ENCODE results near the gene ABI2.
A peak's percentile ranks its signal among the peaks of the same experiment; 100 is the strongest.
"Not testable (repeated sequence)": the region's sequence is repeated elsewhere in the genome, so short reads cannot be mapped to it uniquely, and the experiment has no call there.

The ABI2 gene

DNA sequence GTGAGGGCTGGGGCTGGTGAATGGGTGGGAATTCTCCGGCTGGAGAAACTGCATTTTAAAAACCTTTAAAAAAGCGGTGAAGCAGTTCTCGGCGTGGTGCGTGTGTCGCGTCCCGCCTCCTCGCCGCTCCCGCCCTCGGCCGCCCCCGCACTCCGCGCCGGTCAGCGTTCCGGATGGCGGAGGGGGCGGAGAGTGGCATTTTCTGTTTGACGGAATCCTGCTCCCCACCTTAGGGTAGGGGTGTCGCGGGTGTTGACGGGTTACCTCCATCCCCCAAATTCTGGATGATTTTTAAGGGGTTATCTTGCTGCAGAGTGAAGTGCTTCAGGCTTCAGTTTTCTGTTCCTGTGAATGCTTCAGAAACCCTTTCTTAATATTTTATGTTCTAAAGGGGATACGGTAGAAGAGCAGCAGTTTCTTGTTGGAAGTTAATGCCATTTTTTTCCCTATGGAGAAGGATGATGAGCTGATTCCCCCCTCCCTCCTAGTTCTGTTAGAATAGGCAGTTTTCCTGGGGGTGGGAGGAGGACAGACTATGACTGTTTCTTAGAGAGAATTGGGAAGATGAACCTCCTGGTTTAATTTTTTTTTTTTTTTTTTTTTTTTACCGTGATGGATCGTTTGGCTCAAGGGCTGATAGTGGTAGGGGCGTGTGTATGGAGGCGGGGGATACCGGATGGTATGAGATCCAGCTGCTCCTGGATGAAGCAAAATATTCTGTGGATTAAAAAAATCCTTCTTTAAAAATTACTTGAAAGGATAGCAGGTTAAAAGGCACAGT lies 756 bp downstream of the ABI2 start:
- no peak for DNase-seq (ENCODE audit: low read depth, low spot score)
- H3K4me3 ChIP-seq (ENCODE audit: low read length) = peak overlapping the region; percentile 79
- no peak overlapping the region for H3K27ac ChIP-seq (ENCODE audit: low read length)
- no peaks in the 10 kb centered on the region for H3K36me3 ChIP-seq (ENCODE audit: control insufficient read depth, insufficient read depth, low read length)
- WGBS (ENCODE audit: insufficient coverage, insufficient read length) = no CpG with 5 or more reads among the region's 31 CpGs
- no peaks in the 10 kb centered on the region; the same call in 1 of the 2 replicates for H3K4me1 ChIP-seq (ENCODE audit: control insufficient read depth, insufficient read depth, low read length)
- H3K27me3 ChIP-seq (ENCODE audit: control insufficient read depth, insufficient read depth, low read length) = no peaks in the 10 kb centered on the region
- H3K9me3 ChIP-seq (ENCODE audit: control insufficient read depth, insufficient read depth, low read length) = no peaks in the 10 kb centered on the region

DNA sequence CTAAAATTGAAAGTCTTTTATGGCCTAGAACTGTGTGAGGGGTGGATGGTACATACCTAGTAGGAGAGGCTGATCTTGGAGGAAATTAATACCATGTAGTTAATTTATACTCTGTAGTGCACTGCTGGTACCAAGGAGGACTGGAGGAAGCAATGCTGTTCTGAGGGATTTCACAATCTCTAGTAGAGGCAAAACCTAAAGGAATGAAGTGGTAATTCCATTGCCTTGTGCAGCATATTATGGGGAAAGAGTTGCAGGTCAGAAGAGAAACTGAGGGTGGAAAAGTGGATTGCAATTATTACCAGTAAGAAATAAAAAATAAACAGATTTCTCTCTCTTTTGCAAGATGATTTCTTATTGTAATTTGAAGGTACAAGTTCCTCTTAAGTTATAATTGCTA lies 2.2 kb downstream of the ABI2 start:
- no peaks in the 10 kb centered on the region for H3K36me3 ChIP-seq (ENCODE audit: control insufficient read depth, insufficient read depth, low read length)
- no peaks in the 10 kb centered on the region for H3K9me3 ChIP-seq (ENCODE audit: control insufficient read depth, insufficient read depth, low read length)
- H3K27me3 ChIP-seq (ENCODE audit: control insufficient read depth, insufficient read depth, low read length) = no peaks in the 10 kb centered on the region
- H3K4me3 ChIP-seq (ENCODE audit: low read length) = no peak overlapping the region
- no peaks in the 10 kb centered on the region; the same call in 1 of the 2 replicates for H3K4me1 ChIP-seq (ENCODE audit: control insufficient read depth, insufficient read depth, low read length)
- no peak for DNase-seq (ENCODE audit: low read depth, low spot score)
- no peak overlapping the region for H3K27ac ChIP-seq (ENCODE audit: low read length)

DNA sequence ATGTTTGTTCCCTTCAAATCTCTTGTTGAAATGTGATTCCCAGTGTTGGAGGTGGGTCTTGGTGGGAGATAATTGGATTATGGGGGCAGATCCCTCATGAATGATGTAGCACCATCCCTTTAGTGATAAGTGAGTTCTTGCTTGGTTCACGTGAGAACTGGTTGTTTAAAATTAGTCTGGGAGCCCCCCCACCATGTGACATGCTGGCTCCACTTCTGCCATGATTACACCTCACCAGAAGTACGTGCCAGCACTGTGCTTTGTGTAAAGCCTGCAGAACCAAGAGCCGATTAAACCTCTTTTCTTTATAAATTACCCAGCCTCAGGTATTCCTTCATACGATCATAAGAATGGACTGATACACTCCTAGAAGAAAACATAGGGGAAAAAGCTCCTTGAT lies 10.1 kb downstream of the ABI2 start:
- Histone ChIP-seq H3K36me3 (ENCODE audit: control insufficient read depth, insufficient read depth, low read length) (no peaks in the 10 kb centered on the region), H3K4me3 (ENCODE audit: low read length) (no peak overlapping the region), H3K27ac (ENCODE audit: low read length) (no peak overlapping the region), H3K27me3 (ENCODE audit: control insufficient read depth, insufficient read depth, low read length) (no peaks in the 10 kb centered on the region), H3K9me3 (ENCODE audit: control insufficient read depth, insufficient read depth, low read length) (no peaks in the 10 kb centered on the region), H3K4me1 (ENCODE audit: control insufficient read depth, insufficient read depth, low read length) (peaks cover 1% of the 10 kb centered on the region; the same call in 1 of the 2 replicates)
- WGBS (ENCODE audit: insufficient coverage, insufficient read length) = no CpG with 5 or more reads among the region's 4 CpGs
- DNase-seq (ENCODE audit: low read depth, low spot score) = no peak

DNA sequence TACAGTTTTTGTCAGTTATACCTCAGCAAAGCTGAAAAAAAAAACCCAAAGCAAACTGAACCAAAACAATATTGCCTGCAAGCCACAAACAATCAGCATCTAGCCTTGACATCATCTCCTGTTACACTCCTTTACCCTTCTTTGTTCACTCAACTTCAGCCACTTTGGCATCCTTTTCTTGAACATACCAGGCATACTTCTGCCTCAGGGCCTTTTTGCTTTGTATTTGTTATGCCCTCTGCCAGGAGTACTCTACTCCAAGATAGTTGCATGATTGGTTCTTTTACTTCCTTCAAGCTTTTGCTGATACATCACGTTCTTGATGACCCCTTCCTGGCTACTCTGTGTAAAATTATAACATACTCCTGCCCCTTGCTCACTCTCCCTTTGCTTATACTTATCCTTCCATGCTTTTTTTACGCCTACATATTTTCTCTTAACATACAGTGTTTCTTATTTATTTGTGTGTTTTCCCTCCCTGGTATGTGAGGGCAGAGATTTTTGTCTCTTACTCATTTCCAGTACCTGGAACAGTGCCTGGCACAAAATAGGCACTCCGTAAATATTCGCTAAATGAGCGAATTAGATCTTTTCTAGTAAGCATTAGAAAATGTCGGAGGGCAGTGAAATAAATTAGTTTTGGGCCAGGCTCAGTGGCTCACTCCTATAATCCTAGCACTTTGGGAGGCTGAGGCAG lies 12.7 kb downstream of the ABI2 start:
- no peaks in the 10 kb centered on the region for H3K9me3 ChIP-seq (ENCODE audit: control insufficient read depth, insufficient read depth, low read length)
- H3K4me3 ChIP-seq (ENCODE audit: low read length) = no peak overlapping the region
- peaks cover 1% of the 10 kb centered on the region; the same call in 1 of the 2 replicates for H3K4me1 ChIP-seq (ENCODE audit: control insufficient read depth, insufficient read depth, low read length)
- WGBS (ENCODE audit: insufficient coverage, insufficient read length) = no CpG with 5 or more reads among the region's 6 CpGs
- H3K36me3 ChIP-seq (ENCODE audit: control insufficient read depth, insufficient read depth, low read length) = no peaks in the 10 kb centered on the region
- no peak overlapping the region for H3K27ac ChIP-seq (ENCODE audit: low read length)
- DNase-seq (ENCODE audit: low read depth, low spot score) = peak; percentile 27
- H3K27me3 ChIP-seq (ENCODE audit: control insufficient read depth, insufficient read depth, low read length) = no peaks in the 10 kb centered on the region

DNA sequence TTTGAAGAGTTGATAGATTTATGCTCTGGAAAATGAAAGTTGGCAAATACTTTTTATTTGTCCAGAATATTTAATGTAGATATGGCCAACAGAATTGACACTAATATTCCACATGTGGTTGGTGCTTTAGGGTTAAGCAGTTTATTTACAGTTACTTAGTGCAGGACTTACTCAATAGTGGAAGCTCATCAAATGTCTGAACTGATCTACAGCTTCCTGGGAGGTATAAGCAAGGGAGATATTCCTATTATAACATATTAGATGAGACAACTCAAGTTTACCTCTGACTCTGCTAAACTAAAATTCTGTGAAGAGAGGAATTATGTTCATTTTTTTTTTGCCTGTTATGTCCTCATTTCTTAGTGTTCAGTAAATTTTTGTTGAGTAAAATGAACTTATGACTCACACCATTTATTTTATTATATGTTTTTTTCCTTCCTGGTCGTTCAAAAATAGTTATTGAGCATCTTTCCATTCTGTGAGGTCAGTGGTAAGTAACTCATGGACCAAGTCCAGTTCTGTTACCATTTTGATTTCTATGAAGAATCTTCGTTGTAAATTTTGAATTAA lies 13.6 kb downstream of the ABI2 start:
- peaks cover 1% of the 10 kb centered on the region; the same call in 1 of the 2 replicates for H3K4me1 ChIP-seq (ENCODE audit: control insufficient read depth, insufficient read depth, low read length)
- no peak for DNase-seq (ENCODE audit: low read depth, low spot score)
- no peak overlapping the region for H3K4me3 ChIP-seq (ENCODE audit: low read length)
- no peak overlapping the region for H3K27ac ChIP-seq (ENCODE audit: low read length)
- no peaks in the 10 kb centered on the region for H3K9me3 ChIP-seq (ENCODE audit: control insufficient read depth, insufficient read depth, low read length)
- H3K27me3 ChIP-seq (ENCODE audit: control insufficient read depth, insufficient read depth, low read length) = no peaks in the 10 kb centered on the region
- no CpG with 5 or more reads among the region's 2 CpGs for WGBS (ENCODE audit: insufficient coverage, insufficient read length)
- no peaks in the 10 kb centered on the region for H3K36me3 ChIP-seq (ENCODE audit: control insufficient read depth, insufficient read depth, low read length)

DNA sequence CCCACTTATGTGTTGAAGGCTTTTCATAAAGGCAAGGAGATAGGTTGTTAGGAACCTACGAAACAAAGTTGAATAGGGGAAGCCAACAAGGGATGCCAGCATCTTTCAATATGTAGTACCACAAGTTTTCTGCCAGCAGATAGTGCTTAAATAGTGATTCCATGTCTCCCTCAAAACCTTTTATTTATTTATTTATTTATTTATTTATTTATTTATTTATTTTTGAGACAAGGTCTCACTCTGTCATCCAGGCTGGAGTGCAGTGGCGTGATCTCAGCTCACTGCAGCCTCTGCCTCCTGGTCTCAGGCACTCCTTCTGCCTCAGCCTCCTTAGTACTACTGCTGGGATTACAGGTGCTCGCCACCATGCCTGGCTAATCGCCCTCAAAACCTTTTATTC lies 14.2 kb downstream of the ABI2 start:
- WGBS (ENCODE audit: insufficient coverage, insufficient read length) = no CpG with 5 or more reads among the region's 4 CpGs

DNA sequence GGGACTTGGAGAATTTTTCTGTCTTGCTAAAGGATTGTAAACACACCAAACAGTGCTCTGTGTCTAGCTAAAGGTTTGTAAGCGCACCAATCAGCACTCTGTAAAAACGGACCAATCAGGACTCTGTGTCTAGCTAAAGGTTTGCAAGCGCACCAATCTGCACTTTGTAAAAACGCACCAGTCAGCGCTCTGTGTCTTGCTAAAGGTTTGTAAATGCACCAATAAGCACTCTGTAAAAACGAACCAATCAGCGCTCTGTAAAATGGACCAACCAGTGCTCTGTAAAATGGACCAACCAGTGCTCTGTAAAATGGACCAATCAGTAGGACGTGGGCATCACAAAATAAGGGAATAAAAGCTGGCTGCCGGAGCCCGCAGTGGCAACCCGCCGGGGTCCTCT lies 16.5 kb downstream of the ABI2 start:
- Histone ChIP-seq H3K4me3 (ENCODE audit: low read length) (no peak overlapping the region), H3K9me3 (ENCODE audit: control insufficient read depth, insufficient read depth, low read length) (no peaks in the 10 kb centered on the region), H3K36me3 (ENCODE audit: control insufficient read depth, insufficient read depth, low read length) (no peaks in the 10 kb centered on the region), H3K4me1 (ENCODE audit: control insufficient read depth, insufficient read depth, low read length) (peaks cover 1% of the 10 kb centered on the region; the same call in 1 of the 2 replicates), H3K27me3 (ENCODE audit: control insufficient read depth, insufficient read depth, low read length) (no peaks in the 10 kb centered on the region), H3K27ac (ENCODE audit: low read length) (no peak overlapping the region)
- DNase-seq (ENCODE audit: low read depth, low spot score) = no peak
- WGBS (ENCODE audit: insufficient coverage, insufficient read length) = no CpG with 5 or more reads among the region's 12 CpGs

More for the DNA sequence above, 14.2 kb downstream of the ABI2 start:
- H3K36me3 ChIP-seq (ENCODE audit: control insufficient read depth, insufficient read depth, low read length); H3K4me1 ChIP-seq (ENCODE audit: control insufficient read depth, insufficient read depth, low read length); H3K4me3 ChIP-seq (ENCODE audit: low read length); DNase-seq (ENCODE audit: low read depth, low spot score); H3K27me3 ChIP-seq (ENCODE audit: control insufficient read depth, insufficient read depth, low read length); H3K27ac ChIP-seq (ENCODE audit: low read length); H3K9me3 ChIP-seq (ENCODE audit: control insufficient read depth, insufficient read depth, low read length): not testable (repeated sequence)

DNA sequence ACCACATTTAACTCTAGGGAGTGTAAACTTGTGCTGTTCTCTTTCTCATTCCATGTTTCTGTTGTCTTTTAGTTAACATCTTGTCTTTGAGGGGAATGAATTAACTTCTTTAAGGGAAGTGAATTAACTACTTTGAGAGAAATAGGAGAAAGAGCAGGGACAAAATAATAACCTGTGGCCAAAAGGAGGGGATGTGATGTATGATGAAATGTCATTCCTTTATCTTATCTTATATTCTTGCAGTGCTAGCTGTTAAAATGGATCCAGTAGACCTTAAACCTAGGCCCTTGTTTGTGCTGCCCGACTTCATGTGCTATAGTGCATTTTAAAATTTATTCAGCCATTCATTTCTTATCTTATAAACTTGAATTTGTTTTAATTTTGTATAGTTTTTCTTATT lies 18.4 kb downstream of the ABI2 start:
- Histone ChIP-seq H3K4me1 (ENCODE audit: control insufficient read depth, insufficient read depth, low read length) (no peaks in the 10 kb centered on the region), H3K4me3 (ENCODE audit: low read length) (no peak overlapping the region), H3K27me3 (ENCODE audit: control insufficient read depth, insufficient read depth, low read length) (no peaks in the 10 kb centered on the region), H3K9me3 (ENCODE audit: control insufficient read depth, insufficient read depth, low read length) (no peaks in the 10 kb centered on the region), H3K27ac (ENCODE audit: low read length) (no peak overlapping the region), H3K36me3 (ENCODE audit: control insufficient read depth, insufficient read depth, low read length) (no peaks in the 10 kb centered on the region)
- WGBS (ENCODE audit: insufficient coverage, insufficient read length) = no CpG with 5 or more reads among the region's 1 CpG
- DNase-seq (ENCODE audit: low read depth, low spot score) = no peak

DNA sequence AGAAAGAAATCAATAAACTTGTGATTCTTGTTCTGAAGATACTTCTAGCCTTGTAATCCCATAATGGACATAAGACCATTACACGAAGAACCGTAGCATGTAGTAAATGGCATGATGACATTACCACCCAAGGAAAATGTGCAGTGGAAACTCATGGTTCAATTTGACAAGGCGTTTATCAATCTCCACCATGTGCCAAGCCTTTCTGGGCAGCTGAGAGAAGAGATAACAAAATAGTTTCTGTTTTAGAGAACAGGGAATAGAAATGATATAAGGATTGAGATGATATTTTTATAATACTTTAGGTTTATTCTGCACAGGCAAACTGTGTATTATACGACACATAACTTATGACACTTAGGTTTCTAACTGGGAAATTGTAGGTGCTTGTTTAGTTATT lies 19.2 kb downstream of the ABI2 start:
- no peaks in the 10 kb centered on the region for H3K4me1 ChIP-seq (ENCODE audit: control insufficient read depth, insufficient read depth, low read length)
- WGBS (ENCODE audit: insufficient coverage, insufficient read length) = no CpG with 5 or more reads among the region's 4 CpGs
- H3K9me3 ChIP-seq (ENCODE audit: control insufficient read depth, insufficient read depth, low read length) = no peaks in the 10 kb centered on the region
- no peak for DNase-seq (ENCODE audit: low read depth, low spot score)
- H3K27ac ChIP-seq (ENCODE audit: low read length) = no peak overlapping the region
- H3K36me3 ChIP-seq (ENCODE audit: control insufficient read depth, insufficient read depth, low read length) = no peaks in the 10 kb centered on the region
- H3K27me3 ChIP-seq (ENCODE audit: control insufficient read depth, insufficient read depth, low read length) = no peaks in the 10 kb centered on the region
- H3K4me3 ChIP-seq (ENCODE audit: low read length) = no peak overlapping the region

DNA sequence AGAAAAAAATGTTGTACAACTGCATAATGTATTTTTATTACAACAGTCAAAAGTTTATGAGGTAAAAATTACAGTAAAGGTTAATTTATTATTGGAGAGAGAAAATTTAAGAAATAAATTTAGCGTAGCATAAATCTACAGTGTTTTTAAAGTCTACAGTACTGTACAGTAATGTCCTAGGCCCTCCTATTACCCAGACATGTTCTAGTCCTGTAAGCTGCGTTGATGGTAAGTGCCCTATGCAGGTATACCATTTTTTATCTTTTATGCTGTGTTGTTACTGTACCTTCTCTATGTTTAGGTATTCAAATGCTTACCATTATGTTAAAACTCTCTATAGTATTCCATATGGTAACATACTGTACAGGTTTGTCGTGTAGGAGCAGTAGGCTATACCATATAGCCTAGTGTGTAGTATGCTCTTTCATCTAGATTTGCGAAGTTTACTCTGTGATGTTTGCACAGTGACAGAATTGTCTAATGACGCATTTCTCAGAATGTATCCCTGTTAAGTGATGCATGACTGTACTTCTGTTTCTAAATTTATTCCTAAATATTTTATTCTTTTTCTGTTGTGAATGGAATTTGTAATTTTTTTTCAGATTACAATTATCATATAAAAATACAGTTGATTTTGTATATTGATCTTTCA lies 24.5 kb downstream of the ABI2 start:
- DNase-seq (ENCODE audit: low read depth, low spot score) = no peak

More for the DNA sequence above, 24.5 kb downstream of the ABI2 start:
- H3K4me1 ChIP-seq (ENCODE audit: control insufficient read depth, insufficient read depth, low read length) = no peaks in the 10 kb centered on the region
- H3K9me3 ChIP-seq (ENCODE audit: control insufficient read depth, insufficient read depth, low read length) = no peaks in the 10 kb centered on the region
- no peaks in the 10 kb centered on the region for H3K27me3 ChIP-seq (ENCODE audit: control insufficient read depth, insufficient read depth, low read length)
- no peaks in the 10 kb centered on the region for H3K36me3 ChIP-seq (ENCODE audit: control insufficient read depth, insufficient read depth, low read length)
- H3K27ac ChIP-seq (ENCODE audit: low read length) = no peak overlapping the region
- no peak overlapping the region for H3K4me3 ChIP-seq (ENCODE audit: low read length)
- 100% methylated on average over 1 of the region's 5 CpGs for WGBS (ENCODE audit: insufficient coverage, insufficient read length)
